Parathyroid adenoma (tissue), 2 donors: Measurements from ENCODE around the gene MESD.

Experiments used
- H2AFZ ChIP-seq: fragments of 300-600 bp; sonication (generic); one replicate; pipeline ENCODE4 v1.7.0; 2017; ENCODE audit warnings: antibody characterized with exemption, mild to moderate bottlenecking
- H3K27ac ChIP-seq: fragments of 300-600 bp; sonication (generic); one replicate; pipeline ENCODE4 v1.7.0; 2017
- H3K27me3 ChIP-seq: fragments of 300-600 bp; sonication (generic); one replicate; pipeline ENCODE4 v1.7.0; 2017; ENCODE audit warnings: low read length; ENCODE audit not compliant: control insufficient read depth, insufficient read depth
- H3K36me3 ChIP-seq: fragments of 300-600 bp; sonication (generic); one replicate; pipeline ENCODE4 v1.7.0; 2017; ENCODE audit warnings: low read length; ENCODE audit not compliant: control insufficient read depth, insufficient read depth
- H3K4me1 ChIP-seq: fragments of 300-600 bp; sonication (generic); one replicate; pipeline ENCODE4 v1.7.0; 2017; ENCODE audit warnings: control low read depth
- H3K4me2 ChIP-seq: fragments of 300-600 bp; sonication (generic); one replicate; pipeline ENCODE4 v1.7.0; 2017; ENCODE audit warnings: low read length
- H3K4me3 ChIP-seq: fragments of 300-600 bp; sonication (generic); one replicate; pipeline ENCODE4 v1.7.0; 2017; ENCODE audit warnings: low read depth, low read length
- H3K79me2 ChIP-seq: fragments of 300-600 bp; sonication (generic); one replicate; pipeline ENCODE4 v1.7.0; 2017; ENCODE audit warnings: control low read depth
- H3K9ac ChIP-seq: fragments of 300-600 bp; sonication (generic); one replicate; pipeline ENCODE4 v1.7.0; 2017; ENCODE audit warnings: mild to moderate bottlenecking
- H3K9me3 ChIP-seq: fragments of 300-600 bp; sonication (generic); one replicate; pipeline ENCODE4 v1.7.0; 2017; ENCODE audit warnings: low read length; ENCODE audit not compliant: control insufficient read depth
- CTCF ChIP-seq: fragments of 300-600 bp; sonication (generic); IDR thresholded peaks from one replicate; pipeline ENCODE4 v1.7.0; 2017; ENCODE audit warnings: antibody characterized with exemption, mild to moderate bottlenecking
- donor health status: primary hyperparathyroidism.

The MESD gene

GRCh38 chr15:80996247-80996646, 6.6 kb upstream of the MESD start:
- no peaks in the 10 kb centered on the region for H3K36me3 ChIP-seq
- H3K9ac ChIP-seq = no peak overlapping the region
- no peaks in the 10 kb centered on the region for H3K9me3 ChIP-seq
- no peak overlapping the region for H2AFZ ChIP-seq
- no peaks in the 10 kb centered on the region for H3K79me2 ChIP-seq
- H3K4me1 ChIP-seq = no peaks in the 10 kb centered on the region
- no peaks in the 10 kb centered on the region for H3K27me3 ChIP-seq
- H3K27ac ChIP-seq = no peak overlapping the region
- no peak overlapping the region for H3K4me2 ChIP-seq
- no peak overlapping the region for H3K4me3 ChIP-seq
- peak; percentile 19 for TF ChIP-seq CTCF

- Histone ChIP-seq H3K27me3 (no peaks in the 10 kb centered on the region), H3K9me3 (no peaks in the 10 kb centered on the region), H3K36me3 (no peaks in the 10 kb centered on the region), H3K4me3 (no peak overlapping the region), H2AFZ (no peak overlapping the region), H3K27ac (no peak overlapping the region), H3K4me2 (no peak overlapping the region), H3K4me1 (no peaks in the 10 kb centered on the region), H3K79me2 (peaks cover 9% of the 10 kb centered on the region), H3K9ac (no peak overlapping the region)
- no peak for TF ChIP-seq CTCF
Observed at GRCh38 chr15:80992441-80992840, 2.8 kb upstream of the MESD start.

- no peak overlapping the region for H2AFZ ChIP-seq
- H3K9me3 ChIP-seq = no peaks in the 10 kb centered on the region
- no peak overlapping the region for H3K27ac ChIP-seq
- no peak overlapping the region for H3K4me2 ChIP-seq
- H3K27me3 ChIP-seq = no peaks in the 10 kb centered on the region
- peaks cover 11% of the 10 kb centered on the region for H3K79me2 ChIP-seq
- H3K4me3 ChIP-seq = no peak overlapping the region
- TF ChIP-seq CTCF = no peak
- no peaks in the 10 kb centered on the region for H3K4me1 ChIP-seq
- H3K9ac ChIP-seq = no peak overlapping the region
- H3K36me3 ChIP-seq = no peaks in the 10 kb centered on the region
Observed at GRCh38 chr15:80992006-80992405, 2.4 kb upstream of the MESD start.

GRCh38 chr15:80991421-80991820, 1.8 kb upstream of the MESD start:
- no peak overlapping the region for H3K4me2 ChIP-seq
- TF ChIP-seq CTCF = no peak
- H3K4me3 ChIP-seq = no peak overlapping the region
- peak overlapping the region; percentile 11 for H3K27ac ChIP-seq
- no peak overlapping the region for H2AFZ ChIP-seq
- H3K9me3 ChIP-seq = no peaks in the 10 kb centered on the region
- no peaks in the 10 kb centered on the region for H3K27me3 ChIP-seq
- H3K9ac ChIP-seq = no peak overlapping the region
- peaks cover 11% of the 10 kb centered on the region for H3K79me2 ChIP-seq
- no peaks in the 10 kb centered on the region for H3K4me1 ChIP-seq
- H3K36me3 ChIP-seq = no peaks in the 10 kb centered on the region

- TF ChIP-seq CTCF = no peak
Observed at GRCh38 chr15:80990955-80991354, 1.3 kb upstream of the MESD start.

More at GRCh38 chr15:80990955-80991354, 1.3 kb upstream of the MESD start:
- no peak overlapping the region for H3K4me3 ChIP-seq
- no peaks in the 10 kb centered on the region for H3K27me3 ChIP-seq
- H3K27ac ChIP-seq = peak overlapping the region; percentile 11
- H3K9me3 ChIP-seq = no peaks in the 10 kb centered on the region
- no peak overlapping the region for H3K9ac ChIP-seq
- peaks cover 11% of the 10 kb centered on the region for H3K79me2 ChIP-seq
- no peaks in the 10 kb centered on the region for H3K36me3 ChIP-seq
- no peak overlapping the region for H3K4me2 ChIP-seq
- H3K4me1 ChIP-seq = no peaks in the 10 kb centered on the region
- H2AFZ ChIP-seq = no peak overlapping the region
